HS-5 (cell line): Measurements from ENCODE around the gene BCL11B.

Source experiments
- DNase-seq: peaks from one replicate; pipeline ENCODE4 v3.0.0-alpha.2; 2012; ENCODE audit warnings: low read depth

BCL11B gene

GRCh38 chr14:99286761-99287160, 14.8 kb upstream of the BCL11B start:
- no peak for DNase-seq

- no peak for DNase-seq
These were observed 12.4 kb upstream of the BCL11B start for GRCh38 chr14:99284254-99285004.

- no peak for DNase-seq
These were observed 10.5 kb upstream of the BCL11B start for GRCh38 chr14:99282261-99283050.

- DNase-seq = no peak
These were observed 9.4 kb upstream of the BCL11B start for GRCh38 chr14:99281396-99281795.

- no peak for DNase-seq
These were observed 8.9 kb upstream of the BCL11B start for GRCh38 chr14:99280852-99281251.

GRCh38 chr14:99280066-99280731, 8.2 kb upstream of the BCL11B start:
- DNase-seq = no peak

- no peak for DNase-seq
These were observed 6.8 kb upstream of the BCL11B start for GRCh38 chr14:99278836-99279235.

GRCh38 chr14:99277530-99277929, 5.5 kb upstream of the BCL11B start:
- DNase-seq = no peak

GRCh38 chr14:99276482-99276881, 4.5 kb upstream of the BCL11B start:
- DNase-seq = no peak

- DNase-seq = no peak
These were observed 3.2 kb upstream of the BCL11B start for GRCh38 chr14:99275222-99275584.

- DNase-seq = peak; percentile 11
These were observed 2.6 kb upstream of the BCL11B start for GRCh38 chr14:99274346-99275221.

GRCh38 chr14:99273766-99274345, 1.9 kb upstream of the BCL11B start:
- no peak for DNase-seq

- no peak for DNase-seq
These were observed 1.1 kb upstream of the BCL11B start for GRCh38 chr14:99272899-99273765.

- no peak for DNase-seq
These were observed 568 bp upstream of the BCL11B start for GRCh38 chr14:99272632-99272898.

GRCh38 chr14:99271221-99271941, 616 bp downstream of the BCL11B start:
- no peak for DNase-seq

GRCh38 chr14:99270458-99271220, 1.4 kb downstream of the BCL11B start:
- no peak for DNase-seq

GRCh38 chr14:99268810-99269707, 2.9 kb downstream of the BCL11B start:
- no peak for DNase-seq
